H9 (cell line): ENCODE measurements around the gene MGLL. TPM values are rescaled to one million over a fixed set of nuclear protein-coding genes. Genes with fewer than 3 reads are reported as not detected.

ENCODE experiments used
- DNase-seq: peaks from one replicate; pipeline ENCODE4 v3.0.0-alpha.2; 2017
- H2AFZ ChIP-seq: one replicate; pipeline ENCODE4 v1.6.1; 2013; ENCODE audit warnings: mild to moderate bottlenecking, low read length, control low read depth, moderate library complexity
- H2AK5ac ChIP-seq: 2 replicates; pipeline ENCODE4 v1.6.1; 2013; ENCODE audit warnings: low read length, control low read depth, mixed read lengths; ENCODE audit not compliant: insufficient read length
- H2BK120ac ChIP-seq: one replicate; pipeline ENCODE4 v1.6.1; 2013; ENCODE audit warnings: low read depth, mild to moderate bottlenecking, low read length, control low read depth, inconsistent platforms; ENCODE audit not compliant: poor library complexity, severe bottlenecking
- H2BK12ac ChIP-seq: 2 replicates; pipeline ENCODE4 v1.6.1; 2013; ENCODE audit warnings: low read length, control low read depth, mixed read lengths, low read depth; ENCODE audit not compliant: insufficient read length
- H2BK15ac ChIP-seq: 2 replicates; pipeline ENCODE4 v1.6.1; 2013; ENCODE audit warnings: low read depth, low read length, control low read depth
- H2BK20ac ChIP-seq: one replicate; pipeline ENCODE4 v1.6.1; 2013; ENCODE audit warnings: low read depth, mild to moderate bottlenecking, low read length, control low read depth, inconsistent platforms; ENCODE audit not compliant: poor library complexity, severe bottlenecking
- H2BK5ac ChIP-seq: 2 replicates; pipeline ENCODE4 v1.6.1; 2013; ENCODE audit warnings: low read length, control low read depth, mixed read lengths; ENCODE audit not compliant: insufficient read length
- H3K14ac ChIP-seq: 2 replicates; pipeline ENCODE4 v1.6.1; 2013; ENCODE audit warnings: low read length, control low read depth; ENCODE audit not compliant: insufficient read depth
- H3K18ac ChIP-seq: 2 replicates; pipeline ENCODE4 v1.6.1; 2013; ENCODE audit warnings: low read depth, mild to moderate bottlenecking, mixed read lengths, low read length, control low read depth; ENCODE audit not compliant: insufficient read length
- H3K23ac ChIP-seq: 2 replicates; pipeline ENCODE4 v1.6.1; 2013; ENCODE audit warnings: low read length, control low read depth, mixed read lengths, low read depth; ENCODE audit not compliant: insufficient read length
- H3K23me2 ChIP-seq: 2 replicates; pipeline ENCODE4 v1.6.1; 2013; ENCODE audit warnings: low read depth, mild to moderate bottlenecking, mixed read lengths, low read length, control low read depth; ENCODE audit not compliant: insufficient read length, poor library complexity, severe bottlenecking
- H3K27ac ChIP-seq: 2 replicates; pipeline ENCODE4 v1.5.1; 2013; ENCODE audit warnings: low read length, control low read depth, mixed read lengths, low read depth; ENCODE audit not compliant: insufficient read length
- H3K27me3 ChIP-seq: 2 replicates; pipeline ENCODE4 v1.6.1; 2013; ENCODE audit warnings: low read length, control low read depth, inconsistent platforms; ENCODE audit not compliant: insufficient read depth
- H3K4ac ChIP-seq: 2 replicates; pipeline ENCODE4 v1.6.1; 2013; ENCODE audit warnings: low read depth, mild to moderate bottlenecking, control low read depth, inconsistent platforms, low read length, moderate library complexity
- H3K4me1 ChIP-seq: 2 replicates; pipeline ENCODE4 v1.6.1; 2013; ENCODE audit warnings: low read length, control low read depth, inconsistent platforms; ENCODE audit not compliant: insufficient read depth
- H3K4me2 ChIP-seq: 2 replicates; pipeline ENCODE4 v1.6.1; 2013; ENCODE audit warnings: low read length, control low read depth, mixed read lengths; ENCODE audit not compliant: insufficient read length, insufficient read depth
- H3K56ac ChIP-seq: 2 replicates; pipeline ENCODE4 v1.6.1; 2013; ENCODE audit warnings: low read depth, mild to moderate bottlenecking, mixed read lengths, low read length, control low read depth; ENCODE audit not compliant: insufficient read length
- H3K79me1 ChIP-seq: 2 replicates; pipeline ENCODE4 v1.6.1; 2013; ENCODE audit warnings: low read depth, mild to moderate bottlenecking, moderate library complexity, low read length, control low read depth, inconsistent platforms; ENCODE audit not compliant: insufficient read depth, poor library complexity, severe bottlenecking
- H3K79me2 ChIP-seq: 2 replicates; pipeline ENCODE4 v1.6.1; 2013; ENCODE audit warnings: low read length, control low read depth, inconsistent platforms; ENCODE audit not compliant: insufficient read depth
- H3K9ac ChIP-seq: 2 replicates; pipeline ENCODE4 v1.6.1; 2013; ENCODE audit warnings: low read length, control low read depth, mixed read lengths; ENCODE audit not compliant: insufficient read length; ENCODE audit errors: extremely low read depth
- H3K9me3 ChIP-seq: one replicate; pipeline ENCODE4 v1.6.1; 2013; ENCODE audit warnings: low read depth, low read length, inconsistent platforms; ENCODE audit not compliant: control insufficient read depth
- H3T11ph ChIP-seq: one replicate; pipeline ENCODE4 v1.6.1; 2013; ENCODE audit warnings: mild to moderate bottlenecking, low read length, control low read depth, inconsistent platforms
- H4K20me1 ChIP-seq: one replicate; pipeline ENCODE4 v1.6.1; 2013; ENCODE audit not compliant: control insufficient read depth, insufficient read length, insufficient read depth
- H4K5ac ChIP-seq: 2 replicates; pipeline ENCODE4 v1.6.1; 2013; ENCODE audit warnings: low read depth, mild to moderate bottlenecking, mixed read lengths, low read length, control low read depth; ENCODE audit not compliant: insufficient read length
- H4K8ac ChIP-seq: replicated peaks from 2 replicates; pipeline ENCODE4 v1.6.1; 2013; ENCODE audit warnings: low read length, control low read depth, mixed read lengths, low read depth; ENCODE audit not compliant: insufficient read length
- H4K91ac ChIP-seq: 2 replicates; pipeline ENCODE4 v1.6.1; 2013; ENCODE audit warnings: low read depth, mild to moderate bottlenecking, moderate library complexity, mixed read lengths, low read length, control low read depth; ENCODE audit not compliant: insufficient read length
- H3K27ac Mint-ChIP-seq, 3 experiments: 2 replicates in 2 of 3; 3 replicates in 1 of 3; pipeline ENCODE4 v1.8.0; 2020 to 2021; ENCODE audit warnings: mixed read lengths in 3 of 3, mild to moderate bottlenecking in 1 of 3, moderate library complexity in 1 of 3
- H3K27me3 Mint-ChIP-seq: 2 replicates; pipeline ENCODE4 v1.8.0; 2021; ENCODE audit warnings: low read depth, mild to moderate bottlenecking, moderate library complexity, mixed read lengths
- H3K36me3 Mint-ChIP-seq, 3 experiments: 2 replicates in 2 of 3; 3 replicates in 1 of 3; pipeline ENCODE4 v1.8.0; 2020 to 2021; ENCODE audit warnings: low read depth in 3 of 3, mixed read lengths in 3 of 3; ENCODE audit not compliant: insufficient read depth in 1 of 3
- H3K4me1 Mint-ChIP-seq, 2 experiments: 2 replicates each; pipeline ENCODE4 v1.8.0; 2020; ENCODE audit warnings: mixed read lengths in 2 of 2
- H3K4me3 Mint-ChIP-seq, 2 experiments: 2 replicates in 1 of 2; 3 replicates in 1 of 2; pipeline ENCODE4 v1.8.0; 2020 to 2021; ENCODE audit warnings: mild to moderate bottlenecking in 2 of 2, mixed read lengths in 2 of 2, moderate library complexity in 1 of 2
- H3K9me3 Mint-ChIP-seq, 2 experiments: 2 replicates in 1 of 2; 3 replicates in 1 of 2; pipeline ENCODE4 v1.8.0; 2020; ENCODE audit warnings: mild to moderate bottlenecking in 2 of 2, mixed read lengths in 2 of 2, moderate library complexity in 1 of 2
- WGBS: extraction: QIAGEN DNeasy Blood & Tissue Kit; methylation state at CpG from one replicate; pipeline ENCODE4 v1.1.7; 2013; ENCODE audit warnings: missing lambda C conversion rate, low lambda C conversion rate, mixed read lengths; ENCODE audit not compliant: insufficient read length; ENCODE audit errors: extremely low coverage; 5-methylcytosine and 5-hydroxymethylcytosine counted together
- total RNA-seq: library from RNA; stranded (reverse); gene quantifications from 2 replicates; pipeline ENCODE4 v1.2.1, GENCODE V29; 2021
- TF ChIP-seq, protein P1 (sequence below): fragments of 200-600 bp; sonication (generic); conservative IDR thresholded peaks from 3 replicates; pipeline ENCODE4 v1.8.0; 2021; ENCODE audit warnings: antibody characterized with exemption, mild to moderate bottlenecking

MGLL gene
- total RNA-seq, 1 experiment from 2014 or later: 0.11 TPM

DNA sequence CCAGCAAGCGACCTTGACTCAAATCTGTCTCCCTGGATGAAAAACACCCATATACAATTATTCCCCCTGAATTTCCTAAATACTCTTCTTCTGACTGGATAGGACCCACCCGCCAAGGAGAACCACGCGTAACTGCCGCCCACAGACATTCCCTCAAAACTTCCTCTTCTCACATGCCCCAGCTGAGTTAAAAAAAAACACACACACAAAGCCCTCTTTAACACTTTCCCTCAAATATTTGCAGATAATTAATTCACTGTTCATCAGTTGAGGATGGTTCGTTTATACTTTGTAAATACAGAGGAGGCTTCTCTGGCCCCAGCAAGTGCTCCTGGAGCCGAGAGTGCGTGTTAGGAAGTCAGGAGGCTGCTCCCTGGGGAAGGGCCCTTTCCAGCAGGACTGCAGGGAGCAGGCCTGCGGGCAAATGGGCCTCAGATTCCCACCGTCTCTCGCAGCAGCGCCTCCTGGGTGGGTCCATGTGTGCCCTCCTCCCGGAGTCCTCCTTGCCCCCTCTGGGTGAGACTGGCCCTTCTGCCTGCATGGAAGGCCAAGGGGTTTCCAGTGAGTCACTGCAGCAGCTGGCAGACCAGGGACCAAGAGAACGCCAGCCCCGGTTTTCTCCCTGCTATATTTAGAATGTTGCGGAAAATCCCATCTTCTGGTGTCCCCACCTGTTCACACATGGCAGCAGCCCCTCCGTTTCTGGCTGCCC lies 46.8 kb downstream of the MGLL start:
- H3K4me3 Mint-ChIP-seq: no peak overlapping the region
- peaks cover 3 to 13% of the 10 kb centered on the region in 2 experiments; a peak in 3 of 4 replicates for H3K4me1 Mint-ChIP-seq
- H3K4me1 ChIP-seq: no peaks in the 10 kb centered on the region
- no CpG with 5 or more reads among the region's 17 CpGs for WGBS
- no peak overlapping the region for H4K91ac ChIP-seq
- H3T11ph ChIP-seq: no peak overlapping the region
- no peak for DNase-seq
- no peak overlapping the region for H3K56ac ChIP-seq
- no peaks in the 10 kb centered on the region for H4K20me1 ChIP-seq
- H3K23ac ChIP-seq: no peak overlapping the region
- no peaks in the 10 kb centered on the region for H3K79me2 ChIP-seq
- peak overlapping the region; percentile 8; the same call in 1 of the 2 replicates for H3K14ac ChIP-seq
- no peaks in the 10 kb centered on the region for H3K9me3 ChIP-seq
- H2BK120ac ChIP-seq: no peak overlapping the region
- no peak overlapping the region for H2BK12ac ChIP-seq
- H3K27me3 Mint-ChIP-seq: peaks cover 1% of the 10 kb centered on the region
- H3K27me3 ChIP-seq: no peaks in the 10 kb centered on the region
- H2AFZ ChIP-seq: no peak overlapping the region
- no peak overlapping the region for H4K8ac ChIP-seq
- no peak overlapping the region for H3K4me2 ChIP-seq
- TF ChIP-seq, protein P1, sequence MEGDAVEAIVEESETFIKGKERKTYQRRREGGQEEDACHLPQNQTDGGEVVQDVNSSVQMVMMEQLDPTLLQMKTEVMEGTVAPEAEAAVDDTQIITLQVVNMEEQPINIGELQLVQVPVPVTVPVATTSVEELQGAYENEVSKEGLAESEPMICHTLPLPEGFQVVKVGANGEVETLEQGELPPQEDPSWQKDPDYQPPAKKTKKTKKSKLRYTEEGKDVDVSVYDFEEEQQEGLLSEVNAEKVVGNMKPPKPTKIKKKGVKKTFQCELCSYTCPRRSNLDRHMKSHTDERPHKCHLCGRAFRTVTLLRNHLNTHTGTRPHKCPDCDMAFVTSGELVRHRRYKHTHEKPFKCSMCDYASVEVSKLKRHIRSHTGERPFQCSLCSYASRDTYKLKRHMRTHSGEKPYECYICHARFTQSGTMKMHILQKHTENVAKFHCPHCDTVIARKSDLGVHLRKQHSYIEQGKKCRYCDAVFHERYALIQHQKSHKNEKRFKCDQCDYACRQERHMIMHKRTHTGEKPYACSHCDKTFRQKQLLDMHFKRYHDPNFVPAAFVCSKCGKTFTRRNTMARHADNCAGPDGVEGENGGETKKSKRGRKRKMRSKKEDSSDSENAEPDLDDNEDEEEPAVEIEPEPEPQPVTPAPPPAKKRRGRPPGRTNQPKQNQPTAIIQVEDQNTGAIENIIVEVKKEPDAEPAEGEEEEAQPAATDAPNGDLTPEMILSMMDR: no peak
- H2BK20ac ChIP-seq: no peak overlapping the region
- no peak overlapping the region for H3K18ac ChIP-seq
- no peak overlapping the region for H2BK15ac ChIP-seq
- H3K9me3 Mint-ChIP-seq: peaks cover 0 to 11% of the 10 kb centered on the region in 2 experiments; a peak in 4 of 5 replicates
- no peak overlapping the region for H2BK5ac ChIP-seq
- H3K9ac ChIP-seq: no peak overlapping the region
- H3K4ac ChIP-seq: no peak overlapping the region
- H3K36me3 Mint-ChIP-seq: peaks cover 0 to 4% (median 3%) of the 10 kb centered on the region in 3 experiments; a peak in 2 of 7 replicates
- H3K27ac ChIP-seq: no peak overlapping the region
- no peak overlapping the region for H4K5ac ChIP-seq
- H3K79me1 ChIP-seq: no peaks in the 10 kb centered on the region
- no peaks in the 10 kb centered on the region for H3K23me2 ChIP-seq
- H3K27ac Mint-ChIP-seq: no peak overlapping the region
- H2AK5ac ChIP-seq: no peak overlapping the region
